ENCODE results near the gene CCR5. TPM values are rescaled to one million over a fixed set of nuclear protein-coding genes. Genes with fewer than 3 reads are reported as not detected.

CCR5 gene
- total RNA-seq, 2 donors from 2014 or later: not detected

DNA sequence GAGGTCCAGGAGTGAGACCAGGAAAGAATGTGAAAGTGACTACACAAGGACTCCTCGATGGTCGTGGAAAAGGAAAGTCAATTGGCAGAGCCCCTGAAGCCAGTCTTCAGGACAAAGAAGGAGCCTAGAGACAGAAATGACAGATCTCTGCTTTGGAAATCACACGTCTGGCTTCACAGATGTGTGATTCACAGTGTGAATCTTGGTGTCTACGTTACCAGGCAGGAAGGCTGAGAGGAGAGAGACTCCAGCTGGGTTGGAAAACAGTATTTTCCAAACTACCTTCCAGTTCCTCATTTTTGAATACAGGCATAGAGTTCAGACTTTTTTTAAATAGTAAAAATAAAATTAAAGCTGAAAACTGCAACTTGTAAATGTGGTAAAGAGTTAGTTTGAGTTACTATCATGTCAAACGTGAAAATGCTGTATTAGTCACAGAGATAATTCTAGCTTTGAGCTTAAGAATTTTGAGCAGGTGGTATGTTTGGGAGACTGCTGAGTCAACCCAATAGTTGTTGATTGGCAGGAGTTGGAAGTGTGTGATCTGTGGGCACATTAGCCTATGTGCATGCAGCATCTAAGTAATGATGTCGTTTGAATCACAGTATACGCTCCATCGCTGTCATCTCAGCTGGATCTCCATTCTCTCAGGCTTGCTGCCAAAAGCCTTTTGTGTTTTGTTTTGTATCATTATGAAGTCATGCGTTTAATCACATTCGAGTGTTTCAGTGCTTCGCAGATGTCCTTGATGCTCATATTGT, 10.8 kb upstream of the CCR5 start:
- H3K36me3 ChIP-seq (ENCODE audit: control insufficient read depth, insufficient read depth, low read length): no peaks in the 10 kb centered on the region
- peaks cover 40% of the 10 kb centered on the region for H3K27me3 ChIP-seq (ENCODE audit: control insufficient read depth, insufficient read depth, low read length, poor library complexity, severe bottlenecking)
- peak overlapping the region; percentile 59 for H3K27ac ChIP-seq (ENCODE audit: low read depth, low read length)
- Mint-ChIP-seq H3K9me3 (no peaks in the 10 kb centered on the region), H3K4me1 (peaks cover 23% of the 10 kb centered on the region), H3K27me3 (ENCODE audit: insufficient read depth) (peaks cover 40% of the 10 kb centered on the region), H3K27ac (no peak overlapping the region), H3K36me3 (ENCODE audit: low read depth) (no peaks in the 10 kb centered on the region), H3K4me3 (no peak overlapping the region)
- WGBS, 2 experiments (ENCODE audit: insufficient coverage in 1 of 2, insufficient read length in 1 of 2): 78 to 87% methylated on average over 6 to 11 of the region's 11 CpGs
- no peak for TF ChIP-seq CTCF (conservative IDR thresholded peaks at IDR 0.05)
- H3K9me3 ChIP-seq (ENCODE audit: control insufficient read depth, low read length): no peaks in the 10 kb centered on the region
- no peak overlapping the region for H3K9ac ChIP-seq (ENCODE audit: extremely low read depth, low read length, poor library complexity, severe bottlenecking)
- H3K4me3 ChIP-seq (ENCODE audit: low read length): no peak overlapping the region
- DNase-seq: no peak
- H3K4me1 ChIP-seq (ENCODE audit: control insufficient read depth, insufficient read depth, low read length): peaks cover 9% of the 10 kb centered on the region

GRCh38 chr3:46360907-46361306, 9.8 kb upstream of the CCR5 start:
- no peaks in the 10 kb centered on the region for H3K9me3 ChIP-seq (ENCODE audit: control insufficient read depth, low read length)
- peaks cover 9% of the 10 kb centered on the region for H3K4me1 ChIP-seq (ENCODE audit: control insufficient read depth, insufficient read depth, low read length)
- no peaks in the 10 kb centered on the region for H3K36me3 Mint-ChIP-seq (ENCODE audit: low read depth)
- no peaks in the 10 kb centered on the region for H3K36me3 ChIP-seq (ENCODE audit: control insufficient read depth, insufficient read depth, low read length)
- no peak overlapping the region for H3K27ac Mint-ChIP-seq
- peak; percentile 60 for DNase-seq
- H3K9ac ChIP-seq (ENCODE audit: extremely low read depth, low read length, poor library complexity, severe bottlenecking): no peak overlapping the region
- WGBS, 2 experiments (ENCODE audit: insufficient coverage in 1 of 2, insufficient read length in 1 of 2): 82 to 83% methylated on average over 6 of the region's 6 CpGs
- H3K27me3 Mint-ChIP-seq (ENCODE audit: insufficient read depth): peaks cover 31% of the 10 kb centered on the region
- peak; percentile 38 for TF ChIP-seq CTCF (conservative IDR thresholded peaks at IDR 0.05)
- no peak overlapping the region for H3K4me3 Mint-ChIP-seq
- peaks cover 32% of the 10 kb centered on the region for H3K27me3 ChIP-seq (ENCODE audit: control insufficient read depth, insufficient read depth, low read length, poor library complexity, severe bottlenecking)
- H3K27ac ChIP-seq (ENCODE audit: low read depth, low read length): no peak overlapping the region
- no peaks in the 10 kb centered on the region for H3K9me3 Mint-ChIP-seq
- no peak overlapping the region for H3K4me3 ChIP-seq (ENCODE audit: low read length)
- H3K4me1 Mint-ChIP-seq: peaks cover 17% of the 10 kb centered on the region

DNA sequence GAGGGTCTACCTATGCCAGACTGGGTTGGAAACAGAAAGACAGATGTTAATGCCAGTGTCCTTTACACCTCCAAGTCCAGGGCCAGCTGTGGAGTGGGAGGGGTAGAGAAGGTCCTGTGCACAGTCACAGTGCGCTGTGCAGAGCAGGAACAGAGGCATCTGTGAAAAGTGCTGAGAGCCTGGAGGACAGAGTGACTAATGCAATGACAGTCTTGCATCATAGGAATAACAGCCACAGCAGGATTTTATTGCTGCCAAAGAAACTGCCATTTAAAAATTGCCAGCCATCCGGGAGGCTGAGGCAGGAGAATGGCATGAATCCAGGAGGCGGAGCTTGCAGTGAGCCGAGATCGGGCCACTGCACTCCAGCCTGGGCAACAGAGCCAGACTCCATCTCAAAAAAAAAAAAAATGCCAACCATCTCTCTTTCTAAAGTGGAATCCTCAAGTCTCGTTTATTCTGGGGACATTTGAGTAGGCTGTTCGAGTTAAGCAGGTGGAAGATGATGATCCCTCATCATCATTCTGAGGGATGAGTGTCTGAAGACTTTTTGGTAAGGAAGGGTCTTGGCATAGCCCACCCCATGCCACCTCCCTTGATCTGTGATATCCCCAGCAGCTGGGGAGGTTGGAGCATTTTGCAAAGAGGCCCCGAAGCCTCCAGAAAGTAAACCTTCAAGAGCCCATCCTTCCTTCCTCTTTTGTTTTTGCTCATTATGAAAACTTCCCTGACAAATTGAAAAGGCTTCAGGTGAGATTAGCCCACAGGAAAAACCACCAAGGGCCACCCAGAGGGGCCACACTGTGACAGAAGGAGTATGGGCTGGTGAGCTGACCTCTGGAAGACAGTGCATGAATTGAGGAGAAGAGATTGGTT, 9.1 kb upstream of the CCR5 start:
- H3K9me3 Mint-ChIP-seq: no peaks in the 10 kb centered on the region
- peaks cover 24% of the 10 kb centered on the region for H3K27me3 ChIP-seq (ENCODE audit: control insufficient read depth, insufficient read depth, low read length, poor library complexity, severe bottlenecking)
- no peaks in the 10 kb centered on the region for H3K9me3 ChIP-seq (ENCODE audit: control insufficient read depth, low read length)
- no peak for DNase-seq
- no peak overlapping the region for H3K4me3 ChIP-seq (ENCODE audit: low read length)
- 90 to 93% methylated on average over 1 to 8 of the region's 8 CpGs for WGBS, 2 experiments (ENCODE audit: insufficient coverage in 1 of 2, insufficient read length in 1 of 2)
- no peak overlapping the region for H3K9ac ChIP-seq (ENCODE audit: extremely low read depth, low read length, poor library complexity, severe bottlenecking)
- H3K36me3 Mint-ChIP-seq (ENCODE audit: low read depth): no peaks in the 10 kb centered on the region
- H3K27ac ChIP-seq (ENCODE audit: low read depth, low read length): no peak overlapping the region
- no peak overlapping the region for H3K27ac Mint-ChIP-seq
- TF ChIP-seq CTCF (conservative IDR thresholded peaks at IDR 0.05): no peak
- peaks cover 9% of the 10 kb centered on the region for H3K4me1 ChIP-seq (ENCODE audit: control insufficient read depth, insufficient read depth, low read length)
- H3K36me3 ChIP-seq (ENCODE audit: control insufficient read depth, insufficient read depth, low read length): no peaks in the 10 kb centered on the region
- H3K27me3 Mint-ChIP-seq (ENCODE audit: insufficient read depth): peaks cover 23% of the 10 kb centered on the region
- H3K4me3 Mint-ChIP-seq: no peak overlapping the region
- H3K4me1 Mint-ChIP-seq: peaks cover 17% of the 10 kb centered on the region

All from endodermal cell (in vitro differentiated cells).